D721Med (cell line): Measurements from ENCODE around the gene NR1D2.

Experiments
- DNase-seq: peaks from one replicate; pipeline ENCODE4 v3.0.0; 2011; ENCODE audit warnings: low spot score; ENCODE audit not compliant: insufficient read length
- FAIRE-seq: peaks from 2 replicates; lab custom pipeline; 2011; peaks lifted over from hg19 to GRCh38; lab: Jason Lieb, UNC
- TF ChIP-seq, protein P1 (sequence below): IDR thresholded peaks from 2 replicates; pipeline ENCODE4 v1.5.1; 2012; ENCODE audit warnings: mild to moderate bottlenecking, control low read depth; ENCODE audit not compliant: insufficient read depth; ENCODE audit errors: missing control alignments

NR1D2 gene

DNA sequence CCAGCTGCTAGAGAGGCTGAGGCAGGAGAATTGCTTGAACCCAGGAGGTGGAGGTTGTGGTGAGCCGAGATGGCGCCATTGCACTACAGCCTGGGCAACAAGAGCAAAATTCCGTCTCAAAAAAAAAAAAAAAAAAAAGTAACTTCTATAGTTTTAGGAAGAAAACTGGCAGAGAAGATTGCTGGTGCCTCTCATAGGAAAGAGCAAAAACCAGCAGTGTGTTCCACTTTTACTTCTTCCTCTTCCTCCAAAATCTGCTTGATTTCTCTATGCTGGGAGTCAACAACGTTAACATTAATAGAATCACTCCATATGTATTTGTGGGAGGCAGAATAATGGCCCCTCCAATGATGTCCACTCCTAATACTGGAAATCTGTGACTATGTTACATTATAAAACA lies 12.5 kb upstream of the NR1D2 start:
- FAIRE-seq (no peak), DNase-seq (no peak)
- TF ChIP-seq, protein P1, sequence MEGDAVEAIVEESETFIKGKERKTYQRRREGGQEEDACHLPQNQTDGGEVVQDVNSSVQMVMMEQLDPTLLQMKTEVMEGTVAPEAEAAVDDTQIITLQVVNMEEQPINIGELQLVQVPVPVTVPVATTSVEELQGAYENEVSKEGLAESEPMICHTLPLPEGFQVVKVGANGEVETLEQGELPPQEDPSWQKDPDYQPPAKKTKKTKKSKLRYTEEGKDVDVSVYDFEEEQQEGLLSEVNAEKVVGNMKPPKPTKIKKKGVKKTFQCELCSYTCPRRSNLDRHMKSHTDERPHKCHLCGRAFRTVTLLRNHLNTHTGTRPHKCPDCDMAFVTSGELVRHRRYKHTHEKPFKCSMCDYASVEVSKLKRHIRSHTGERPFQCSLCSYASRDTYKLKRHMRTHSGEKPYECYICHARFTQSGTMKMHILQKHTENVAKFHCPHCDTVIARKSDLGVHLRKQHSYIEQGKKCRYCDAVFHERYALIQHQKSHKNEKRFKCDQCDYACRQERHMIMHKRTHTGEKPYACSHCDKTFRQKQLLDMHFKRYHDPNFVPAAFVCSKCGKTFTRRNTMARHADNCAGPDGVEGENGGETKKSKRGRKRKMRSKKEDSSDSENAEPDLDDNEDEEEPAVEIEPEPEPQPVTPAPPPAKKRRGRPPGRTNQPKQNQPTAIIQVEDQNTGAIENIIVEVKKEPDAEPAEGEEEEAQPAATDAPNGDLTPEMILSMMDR: no peak

DNA sequence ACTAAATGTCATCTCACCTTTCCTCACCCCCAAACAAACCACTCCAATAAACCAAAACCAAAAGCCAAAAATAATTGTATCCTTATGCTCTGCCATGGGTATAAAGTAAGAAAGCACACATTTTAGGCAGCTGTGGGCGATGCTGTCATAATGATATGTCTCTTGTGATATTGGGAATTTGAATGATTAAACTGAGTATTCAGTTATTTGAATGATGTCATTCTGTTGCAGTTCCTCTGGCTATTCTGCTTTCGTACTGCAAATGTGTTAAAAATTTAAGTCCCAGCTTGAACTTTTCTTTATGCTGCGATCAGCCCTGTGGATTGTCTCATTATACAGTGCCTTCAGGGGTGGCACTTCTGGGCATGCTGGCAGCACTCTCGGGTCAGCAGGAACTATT lies 10.8 kb upstream of the NR1D2 start:
- no peak for FAIRE-seq

DNA sequence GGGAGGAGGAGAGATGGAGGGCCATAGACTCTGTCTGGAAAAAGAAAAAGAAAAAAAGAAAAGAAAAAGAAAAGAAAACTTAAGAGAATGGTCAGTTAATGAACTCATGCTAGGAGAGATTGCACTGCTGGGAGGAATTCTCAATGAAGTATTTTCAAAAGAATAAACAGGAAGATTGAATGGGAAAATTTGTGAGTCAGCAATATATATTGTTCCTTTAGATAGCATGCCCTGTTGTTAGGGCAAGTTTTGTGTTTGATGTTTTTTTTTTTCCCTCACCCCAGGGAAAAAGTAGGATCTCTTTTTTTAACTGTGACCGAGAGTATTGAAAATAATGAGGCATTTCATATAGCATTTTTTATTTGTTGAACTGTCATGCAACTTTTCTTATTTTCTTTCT lies 7.8 kb upstream of the NR1D2 start:
- DNase-seq (no peak), FAIRE-seq (no peak)
- TF ChIP-seq, protein P1: no peak

More for the DNA sequence above, 10.8 kb upstream of the NR1D2 start:
- no peak for DNase-seq
- TF ChIP-seq, protein P1: no peak

DNA sequence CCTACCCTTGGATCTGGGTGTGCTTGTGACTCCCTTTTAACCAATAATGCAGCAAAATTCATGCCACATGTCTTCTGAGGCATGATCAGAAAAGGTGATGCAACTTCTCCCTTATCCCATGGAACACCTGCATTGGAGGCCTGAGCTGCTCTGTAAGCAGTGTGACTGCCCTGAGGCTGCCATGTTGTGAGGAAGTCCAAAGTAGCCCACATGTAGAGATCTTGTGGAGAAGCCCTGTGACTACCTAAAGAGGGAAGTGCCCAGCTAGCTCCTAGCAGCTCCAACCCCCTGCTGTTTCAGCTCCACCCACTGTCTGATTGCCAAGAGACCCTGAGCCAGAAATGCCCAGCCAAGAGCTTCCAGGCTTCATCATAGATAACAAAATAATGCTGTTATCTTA lies 6.4 kb upstream of the NR1D2 start:
- TF ChIP-seq, protein P1: no peak
- FAIRE-seq (no peak), DNase-seq (no peak)

DNA sequence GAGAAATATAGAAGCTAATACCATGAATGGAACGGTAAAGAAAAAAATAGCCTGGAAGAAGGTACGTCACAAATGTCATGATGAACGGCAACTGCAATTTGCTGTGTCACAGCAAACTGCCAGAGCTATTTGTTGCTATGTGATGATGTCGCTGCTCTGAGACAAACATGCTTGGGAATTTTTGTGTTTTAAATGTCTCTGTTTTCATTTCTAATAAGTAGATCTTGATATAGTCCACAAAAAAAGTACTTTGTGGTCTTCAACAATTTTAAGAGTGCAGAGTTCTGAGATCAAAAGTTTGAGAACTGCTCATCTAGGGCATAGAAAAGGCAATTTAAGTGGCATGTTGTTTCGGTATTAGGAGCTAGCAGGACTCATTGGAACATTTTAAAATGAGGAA lies 4.3 kb upstream of the NR1D2 start:
- TF ChIP-seq, protein P1: no peak
- DNase-seq: no peak
- FAIRE-seq: no peak

DNA sequence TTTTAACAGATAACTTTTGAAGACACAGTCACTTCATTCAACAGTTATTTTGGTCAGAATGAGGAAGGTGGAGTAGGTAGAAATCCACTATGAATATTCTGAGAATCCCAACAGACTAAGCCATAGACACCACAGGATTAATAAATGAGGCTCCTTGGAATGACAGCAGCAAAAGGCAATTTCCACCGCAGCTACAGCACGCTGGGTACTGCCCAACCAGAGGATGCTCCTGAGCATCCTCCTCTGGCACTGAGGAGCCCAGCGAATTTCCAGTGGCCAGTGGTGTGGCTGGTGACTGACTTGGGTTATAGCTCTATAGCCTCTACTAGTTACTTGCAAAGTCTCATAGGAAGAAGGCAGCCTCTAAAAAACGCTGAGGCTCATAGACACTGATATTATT lies 3.6 kb upstream of the NR1D2 start:
- TF ChIP-seq, protein P1: no peak
- FAIRE-seq: no peak
- DNase-seq: no peak

DNA sequence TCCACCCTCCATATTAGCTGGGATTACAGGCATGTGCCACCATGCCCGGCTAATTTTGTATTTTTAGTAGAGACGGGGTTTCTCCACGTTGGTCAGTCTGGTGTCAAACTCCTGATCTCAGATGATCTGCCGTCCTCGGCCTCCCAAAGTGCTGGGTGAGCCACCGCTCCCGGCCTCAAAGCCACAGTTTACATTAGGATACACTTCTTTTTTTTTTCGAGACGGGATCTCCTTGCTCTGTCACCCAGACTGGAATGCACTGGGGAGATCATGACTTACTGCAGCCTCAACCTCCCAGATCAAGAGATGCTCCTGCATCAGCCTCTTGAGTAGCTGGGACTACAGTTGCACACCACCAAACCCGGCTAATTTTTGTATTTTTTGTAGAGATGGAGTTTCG lies 2.5 kb upstream of the NR1D2 start:
- TF ChIP-seq, protein P1: no peak
- no peak for FAIRE-seq
- DNase-seq: no peak
